Gastrocnemius medialis (tissue), 4 donors: Measurements from ENCODE around the gene GABBR1. TPM values are rescaled to one million over a fixed set of nuclear protein-coding genes. Genes with fewer than 3 reads are reported as not detected.

Experiments used
- ATAC-seq, 2 donors: fragments of 150-250 bp; one replicate each; pipeline ENCODE4 v1.9.1; 2016
- DNase-seq, 2 donors: peaks; one replicate each; pipeline ENCODE4 v3.0.0-alpha.2; 2019
- H3K27ac ChIP-seq, 4 donors: fragments of 200-600 bp; sonication (generic); 1 replicate in 1 of 4; 2 replicates in 3 of 4; pipeline ENCODE4 v1.5.1; 2016 to 2018; ENCODE audit warnings: mild to moderate bottlenecking in 2 of 4, moderate library complexity in 1 of 4
- H3K27me3 ChIP-seq, 3 donors: fragments of 200-600 bp; sonication (generic) in 2 of 3; 1 replicate in 1 of 3; 2 replicates in 2 of 3; pipeline versions ENCODE4 v1.5.1 to v1.6.0; 2016 to 2019; ENCODE audit warnings: mild to moderate bottlenecking in 1 of 3, moderate library complexity in 1 of 3
- H3K36me3 ChIP-seq, 2 donors: fragments of 200-600 bp; sonication (generic) in 1 of 2; one replicate each; pipeline ENCODE4 v1.5.1; 2017 to 2018
- H3K4me1 ChIP-seq, 2 donors: fragments of 200-600 bp; sonication (generic) in 1 of 2; one replicate each; pipeline ENCODE4 v1.5.1; 2016 to 2017; ENCODE audit warnings: mild to moderate bottlenecking in 2 of 2
- H3K4me3 ChIP-seq, 4 donors: fragments of 200-600 bp; sonication (generic) in 3 of 4; 1 replicate in 1 of 4; 2 replicates in 3 of 4; pipeline ENCODE4 v1.5.1; 2016 to 2019; ENCODE audit warnings: mild to moderate bottlenecking in 2 of 4
- H3K9me3 ChIP-seq, 3 donors: fragments of 200-600 bp; sonication (generic) in 2 of 3; 1 replicate in 1 of 3; 2 replicates in 2 of 3; pipeline ENCODE4 v1.5.1; 2016 to 2019
- CTCF ChIP-seq, 5 experiments: fragments of 450-650 bp in 3 of 5; fragments of 200-600 bp in 2 of 5; sonication (generic) in 2 of 5; IDR thresholded peaks in 4 of 5; conservative IDR thresholded peaks in 1 of 5; 1 replicate in 4 of 5; 2 replicates in 1 of 5; pipeline ENCODE4 v1.5.1; 2016 to 2019; ENCODE audit warnings: antibody characterized with exemption in 5 of 5, mild to moderate bottlenecking in 3 of 5, moderate library complexity in 3 of 5
- POLR2A ChIP-seq, 2 donors: fragments of 450-650 bp; IDR thresholded peaks; one replicate each; pipeline ENCODE4 v1.6.1; 2017; ENCODE audit warnings: antibody characterized with exemption in 2 of 2, mild to moderate bottlenecking in 2 of 2, moderate library complexity in 2 of 2
- in situ Hi-C, 4 donors: fragments of 200-750 bp; cut with MboI; loops; one replicate each; pipeline versions ENCODE4 v1.15.0 to v1.8.0; 2017; ENCODE audit warnings: low sequenced_read_pairs in 4 of 4
- intact Hi-C: fragments of 100-400 bp; cut with DNase I; formaldehyde crosslinking; loops from one replicate; pipeline ENCODE4 v1.15.1; 2023; ENCODE audit warnings: low total_unique reads
- total RNA-seq, 4 donors: library from RNA; depleted of rRNA; stranded (reverse); fragments of >200 nt; gene quantifications; one replicate each; pipeline versions ENCODE4 v1.1.0 to v1.2.3, GENCODE V29; 2016

Gene GABBR1
- total RNA-seq, 4 donors from 2014 or later: 1.0 to 3.8 (median 3.1) TPM

- ATAC-seq (no peak), DNase-seq (no peak)
- no peak for TF ChIP-seq CTCF (IDR thresholded peaks at IDR 0.05 in 4 of 5, conservative IDR thresholded peaks at IDR 0.05 in 1 of 5)
- no peak for TF ChIP-seq POLR2A (IDR thresholded peaks at IDR 0.05)
- Histone ChIP-seq H3K9me3 (no peaks in the 10 kb centered on the region), H3K27me3 (no peaks in the 10 kb centered on the region), H3K36me3 (no peaks in the 10 kb centered on the region), H3K4me1 (no peaks in the 10 kb centered on the region), H3K27ac (no peak overlapping the region), H3K4me3 (no peak overlapping the region)
- intact Hi-C loops (no loop called here), in situ Hi-C loops (no loop called here)
Observed at GRCh38 chr6:29528988-29529560, 103.9 kb downstream of the GABBR1 start.

GRCh38 chr6:29528300-29528931, 104.6 kb downstream of the GABBR1 start:
- in situ Hi-C loops (no loop called here), intact Hi-C loops (no loop called here)
- no peak for ATAC-seq
- no peak overlapping the region for H3K4me3 ChIP-seq
- H3K27me3 ChIP-seq: no peaks in the 10 kb centered on the region
- no peaks in the 10 kb centered on the region for H3K36me3 ChIP-seq
- TF ChIP-seq POLR2A (IDR thresholded peaks at IDR 0.05) (no peak), CTCF (IDR thresholded peaks at IDR 0.05 in 4 of 5, conservative IDR thresholded peaks at IDR 0.05 in 1 of 5) (no peak)
- no peaks in the 10 kb centered on the region for H3K4me1 ChIP-seq
- DNase-seq: no peak
- no peak overlapping the region for H3K27ac ChIP-seq
- H3K9me3 ChIP-seq: no peaks in the 10 kb centered on the region

GRCh38 chr6:29527564-29527963, 105.4 kb downstream of the GABBR1 start:
- DNase-seq (no peak), ATAC-seq (no peak)
- no peaks in the 10 kb centered on the region for H3K27me3 ChIP-seq
- intact Hi-C loops (no loop called here), in situ Hi-C loops (no loop called here)
- H3K9me3 ChIP-seq: no peaks in the 10 kb centered on the region
- H3K4me1 ChIP-seq: no peaks in the 10 kb centered on the region
- no peak overlapping the region for H3K4me3 ChIP-seq
- no peak for TF ChIP-seq POLR2A (IDR thresholded peaks at IDR 0.05)
- no peaks in the 10 kb centered on the region for H3K36me3 ChIP-seq
- no peak overlapping the region for H3K27ac ChIP-seq

- intact Hi-C loops: no loop called here
- no peaks in the 10 kb centered on the region for H3K27me3 ChIP-seq
Observed at GRCh38 chr6:29527126-29527525, 105.9 kb downstream of the GABBR1 start.

GRCh38 chr6:29525311-29525639, 107.7 kb downstream of the GABBR1 start:
- no peaks in the 10 kb centered on the region for H3K4me1 ChIP-seq
- no peaks in the 10 kb centered on the region for H3K27me3 ChIP-seq
- in situ Hi-C loops: no loop called here
- TF ChIP-seq POLR2A (IDR thresholded peaks at IDR 0.05): no peak
- no peak for TF ChIP-seq CTCF (IDR thresholded peaks at IDR 0.05 in 4 of 5, conservative IDR thresholded peaks at IDR 0.05 in 1 of 5)
- H3K27ac ChIP-seq: no peak overlapping the region
- H3K9me3 ChIP-seq: no peaks in the 10 kb centered on the region
- DNase-seq (no peak), ATAC-seq (no peak)
- no peaks in the 10 kb centered on the region for H3K36me3 ChIP-seq
- intact Hi-C loops: no loop called here
- H3K4me3 ChIP-seq: no peak overlapping the region

More at GRCh38 chr6:29527126-29527525, 105.9 kb downstream of the GABBR1 start:
- DNase-seq: no peak
- H3K27ac ChIP-seq: no peak overlapping the region
- no peaks in the 10 kb centered on the region for H3K36me3 ChIP-seq
- in situ Hi-C loops: no loop called here
- TF ChIP-seq CTCF (IDR thresholded peaks at IDR 0.05 in 4 of 5, conservative IDR thresholded peaks at IDR 0.05 in 1 of 5) (no peak), POLR2A (IDR thresholded peaks at IDR 0.05) (no peak)
- H3K4me1 ChIP-seq: no peaks in the 10 kb centered on the region
- no peak for ATAC-seq
- no peak overlapping the region for H3K4me3 ChIP-seq
- H3K9me3 ChIP-seq: no peaks in the 10 kb centered on the region
